HUDEP-2 (cell line): Measurements from ENCODE around the gene RETREG3.
"Not testable (repeated sequence)": the region's sequence is repeated elsewhere in the genome, so short reads cannot be mapped to it uniquely, and the experiment has no call there.

Experiments
- DNase-seq, 76 experiments: peaks; one replicate each; lab custom pipeline; 2025; ENCODE audit not compliant: unreplicated experiment in 76 of 76; lab: John Stamatoyannopoulos, UW

RETREG3 gene

GRCh38 chr17:42609182-42609813 is at the start of gene RETREG3, which contains the start of gene TUBG1:
RETREG3 (minus strand) TSS chr17:42609374; CDS start chr17:42609324, 50 bp downstream.
TUBG1 (plus strand) TSS chr17:42609683; CDS start chr17:42609738, 55 bp downstream.
- peak in 75 of 76 experiments; percentile 69 to 99 (median 97) for DNase-seq

GRCh38 chr17:42657824-42658588 is 48.8 kb upstream of the RETREG3 start:
- no peak for DNase-seq

GRCh38 chr17:42655528-42655927 is 46.4 kb upstream of the RETREG3 start:
- DNase-seq = no peak

GRCh38 chr17:42653179-42654124 is 44.3 kb upstream of the RETREG3 start:
- DNase-seq = no peak

- no peak for DNase-seq
Observed at GRCh38 chr17:42651392-42651791, 42.2 kb upstream of the RETREG3 start.

GRCh38 chr17:42647778-42648177 is 38.6 kb upstream of the RETREG3 start:
- no peak for DNase-seq

GRCh38 chr17:42642336-42642735 is 33.2 kb upstream of the RETREG3 start:
- DNase-seq = no peak

- peak in 73 of 76 experiments; percentile 58 to 97 (median 88) for DNase-seq
Observed at GRCh38 chr17:42640121-42640520, 30.9 kb upstream of the RETREG3 start.

GRCh38 chr17:42639525-42640113 is 30.4 kb upstream of the RETREG3 start:
- peak in 24 of 76 experiments; percentile 12 to 67 (median 32) for DNase-seq

GRCh38 chr17:42632949-42633444 is 23.8 kb upstream of the RETREG3 start:
- DNase-seq = peak in 73 of 76 experiments; percentile 26 to 90 (median 69)

GRCh38 chr17:42629411-42630009 is 20.3 kb upstream of the RETREG3 start:
- peak in 43 of 76 experiments; percentile 14 to 97 (median 82) for DNase-seq

- peak in 5 of 76 experiments; percentile 9 to 27 (median 19) for DNase-seq
Observed at GRCh38 chr17:42627032-42627764, 18.0 kb upstream of the RETREG3 start.

- peak in 75 of 76 experiments; percentile 40 to 97 (median 86) for DNase-seq
Observed at GRCh38 chr17:42623732-42624596, 14.8 kb upstream of the RETREG3 start.

GRCh38 chr17:42623271-42623670 is 14.1 kb upstream of the RETREG3 start:
- DNase-seq = peak in 41 of 76 experiments; percentile 7 to 81 (median 43)

- DNase-seq = not testable (repeated sequence)
Observed at GRCh38 chr17:42621987-42622386, 12.8 kb upstream of the RETREG3 start.

GRCh38 chr17:42618442-42619150 is 9.4 kb upstream of the RETREG3 start:
- DNase-seq = peak in 72 of 76 experiments; percentile 28 to 85 (median 64)

GRCh38 chr17:42617956-42618431 is 8.8 kb upstream of the RETREG3 start:
- DNase-seq = peak in 73 of 76 experiments; percentile 7 to 90 (median 71)
